Measurements from ENCODE around the gene SH2D7. TPM values are rescaled to one million over a fixed set of nuclear protein-coding genes. Genes with fewer than 3 reads are reported as not detected.

SH2D7 gene
- total RNA-seq, 2 donors from 2014 or later, result not detected

GRCh38 chr15:78065284-78065872, 27.0 kb upstream of the SH2D7 start:
- peaks cover 69 to 85% of the 10 kb centered on the region in 2 donors for H3K4me1 ChIP-seq (ENCODE audit: control insufficient read depth in 1 of 2, low read depth in 2 of 2)
- DNase-seq (ENCODE audit: low spot score), result no peak
- TF ChIP-seq CTCF (IDR thresholded peaks at IDR 0.05), result no peak

GRCh38 chr15:78065973-78066946, 26.1 kb upstream of the SH2D7 start:
- no peak overlapping the region for H3K4me3 ChIP-seq

More at GRCh38 chr15:78065284-78065872, 27.0 kb upstream of the SH2D7 start:
- peak; percentile 45 for ATAC-seq (ENCODE audit: insufficient number of reproducible peaks, low FRiP score, low read depth)
- H3K36me3 ChIP-seq, result no peaks in the 10 kb centered on the region
- peak overlapping the region; percentile 33 for H3K4me3 ChIP-seq
- H3K27me3 ChIP-seq (replicated peaks; ENCODE audit: insufficient read depth), result no peaks in the 10 kb centered on the region
- peak overlapping the region; percentile 72 to 81 for H3K27ac ChIP-seq
- no peaks in the 10 kb centered on the region for H3K9me3 ChIP-seq

GRCh38 chr15:78067328-78068228, 24.8 kb upstream of the SH2D7 start:
- Histone ChIP-seq H3K36me3 (no peaks in the 10 kb centered on the region), H3K9me3 (no peaks in the 10 kb centered on the region), H3K27ac (peak overlapping the region; percentile 35 to 81), H3K4me1 (ENCODE audit: control insufficient read depth in 1 of 2, low read depth in 2 of 2) (peaks cover 81 to 100% of the 10 kb centered on the region in 2 donors), H3K27me3 (replicated peaks; ENCODE audit: insufficient read depth) (no peaks in the 10 kb centered on the region), H3K4me3 (no peak overlapping the region)
- no peak for DNase-seq (ENCODE audit: low spot score)
- ATAC-seq (ENCODE audit: insufficient number of reproducible peaks, low FRiP score, low read depth), result no peak
- TF ChIP-seq CTCF (IDR thresholded peaks at IDR 0.05), result no peak

More at GRCh38 chr15:78065973-78066946, 26.1 kb upstream of the SH2D7 start:
- H3K9me3 ChIP-seq, result no peaks in the 10 kb centered on the region
- no peak for DNase-seq (ENCODE audit: low spot score)
- H3K27me3 ChIP-seq (replicated peaks; ENCODE audit: insufficient read depth), result no peaks in the 10 kb centered on the region
- peak overlapping the region; percentile 35 to 81 for H3K27ac ChIP-seq
- H3K36me3 ChIP-seq, result no peaks in the 10 kb centered on the region
- H3K4me1 ChIP-seq (ENCODE audit: control insufficient read depth in 1 of 2, low read depth in 2 of 2), result peaks cover 78 to 94% of the 10 kb centered on the region in 2 donors
- no peak for TF ChIP-seq CTCF (IDR thresholded peaks at IDR 0.05)
- no peak for ATAC-seq (ENCODE audit: insufficient number of reproducible peaks, low FRiP score, low read depth)

GRCh38 chr15:78069052-78069414, 23.3 kb upstream of the SH2D7 start:
- no peak for DNase-seq (ENCODE audit: low spot score)
- Histone ChIP-seq H3K9me3 (no peaks in the 10 kb centered on the region), H3K27ac (peak overlapping the region; percentile 52 to 81), H3K36me3 (no peaks in the 10 kb centered on the region), H3K4me1 (ENCODE audit: control insufficient read depth in 1 of 2, low read depth in 2 of 2) (peaks cover 77 to 98% of the 10 kb centered on the region in 2 donors), H3K27me3 (replicated peaks; ENCODE audit: insufficient read depth) (no peaks in the 10 kb centered on the region), H3K4me3 (peak overlapping the region; percentile 6)
- TF ChIP-seq CTCF (IDR thresholded peaks at IDR 0.05), result no peak
- ATAC-seq (ENCODE audit: insufficient number of reproducible peaks, low FRiP score, low read depth), result no peak

All from thoracic aorta (tissue), 2 donors.